ENCODE results near the gene COL6A1. TPM values are rescaled to one million over a fixed set of nuclear protein-coding genes. Genes with fewer than 3 reads are reported as not detected.

Gene COL6A1
- polyA plus RNA-seq, 1 donor from 2014 or later, result 29.4 TPM

- Histone ChIP-seq H3K79me2 (replicated peaks; ENCODE audit: insufficient read depth, low read length) (no peaks in the 10 kb centered on the region), H3K4me3 (ENCODE audit: low read length) (no peak overlapping the region), H2AFZ (ENCODE audit: low read depth, low read length) (no peak overlapping the region), H4K20me1 (ENCODE audit: insufficient read depth) (no peaks in the 10 kb centered on the region), H3K27me3 (ENCODE audit: insufficient read depth, low read depth, low read length) (peaks cover under 1% of the 10 kb centered on the region), H3K9me3 (ENCODE audit: low read length) (peaks cover 3% of the 10 kb centered on the region), H3K9ac (ENCODE audit: low read length) (no peak overlapping the region), H3K36me3 (ENCODE audit: insufficient read depth, low read length) (no peaks in the 10 kb centered on the region), H3F3A (ENCODE audit: insufficient read depth, low read length, poor library complexity, severe bottlenecking) (no peaks in the 10 kb centered on the region), H3K4me2 (ENCODE audit: low read length) (no peak overlapping the region), H3K27ac (ENCODE audit: low read length) (no peak overlapping the region), H3K9me2 (ENCODE audit: insufficient read depth, low read length) (no peaks in the 10 kb centered on the region)
- TF ChIP-seq SMC3 (conservative IDR thresholded peaks at IDR 0.05; ENCODE audit: poor library complexity) (no peak), CTCF (IDR thresholded peaks at IDR 0.05; ENCODE audit: poor library complexity, severe bottlenecking) (no peak), MXI1 (conservative IDR thresholded peaks at IDR 0.05; ENCODE audit: poor library complexity, severe bottlenecking) (no peak), TAF1 (IDR thresholded peaks at IDR 0.05; ENCODE audit: low read depth) (no peak), POLR2AphosphoS5 (IDR thresholded peaks at IDR 0.05) (no peak), EP300 (conservative IDR thresholded peaks at IDR 0.05; ENCODE audit: poor library complexity, severe bottlenecking) (no peak), RAD21 (conservative IDR thresholded peaks at IDR 0.05) (no peak), EZH2 (IDR thresholded peaks at IDR 0.05; ENCODE audit: borderline replicate concordance, insufficient read depth, low read length, poor library complexity, severe bottlenecking) (no peak), REST (IDR thresholded peaks at IDR 0.05; ENCODE audit: borderline replicate concordance) (no peak)
Observed at GRCh38 chr21:45966791-45967394, 14.7 kb upstream of the COL6A1 start.

GRCh38 chr21:45969921-45970673 lies 11.5 kb upstream of the COL6A1 start:
- Histone ChIP-seq H3K36me3 (ENCODE audit: insufficient read depth, low read length) (no peaks in the 10 kb centered on the region), H3K27me3 (ENCODE audit: insufficient read depth, low read depth, low read length) (peaks cover 32% of the 10 kb centered on the region), H3K9me3 (ENCODE audit: low read length) (no peaks in the 10 kb centered on the region), H3K4me2 (ENCODE audit: low read length) (no peak overlapping the region), H3K27ac (ENCODE audit: low read length) (no peak overlapping the region), H2AFZ (ENCODE audit: low read depth, low read length) (no peak overlapping the region), H3K4me3 (ENCODE audit: low read length) (no peak overlapping the region), H3F3A (ENCODE audit: insufficient read depth, low read length, poor library complexity, severe bottlenecking) (no peaks in the 10 kb centered on the region), H3K9me2 (ENCODE audit: insufficient read depth, low read length) (no peaks in the 10 kb centered on the region), H4K20me1 (ENCODE audit: insufficient read depth) (no peaks in the 10 kb centered on the region), H3K79me2 (replicated peaks; ENCODE audit: insufficient read depth, low read length) (no peaks in the 10 kb centered on the region), H3K9ac (ENCODE audit: low read length) (no peak overlapping the region)
- TF ChIP-seq RAD21 (conservative IDR thresholded peaks at IDR 0.05), result no peak
- no peak for TF ChIP-seq REST (IDR thresholded peaks at IDR 0.05; ENCODE audit: borderline replicate concordance)
- TF ChIP-seq EP300 (conservative IDR thresholded peaks at IDR 0.05; ENCODE audit: poor library complexity, severe bottlenecking), result no peak
- TF ChIP-seq CTCF (IDR thresholded peaks at IDR 0.05; ENCODE audit: poor library complexity, severe bottlenecking), result no peak
- no peak for TF ChIP-seq TAF1 (IDR thresholded peaks at IDR 0.05; ENCODE audit: low read depth)
- TF ChIP-seq EZH2 (IDR thresholded peaks at IDR 0.05; ENCODE audit: borderline replicate concordance, insufficient read depth, low read length, poor library complexity, severe bottlenecking), result no peak
- no peak for TF ChIP-seq SMC3 (conservative IDR thresholded peaks at IDR 0.05; ENCODE audit: poor library complexity)
- no peak for TF ChIP-seq MXI1 (conservative IDR thresholded peaks at IDR 0.05; ENCODE audit: poor library complexity, severe bottlenecking)
- TF ChIP-seq POLR2AphosphoS5 (IDR thresholded peaks at IDR 0.05), result no peak

Measured in neural cell (in vitro differentiated cells).